Esophagus mucosa (tissue), 1 donor: ENCODE data around the gene UBASH3B. TPM values are rescaled to one million over a fixed set of nuclear protein-coding genes. Genes with fewer than 3 reads are reported as not detected.
"Not testable (repeated sequence)": the region's sequence is repeated elsewhere in the genome, so short reads cannot be mapped to it uniquely, and the experiment has no call there.

Source experiments
- ATAC-seq: fragments of 200-7000 bp; cut with Tn5 transposase; one replicate; pipeline ENCODE4 v1.9.1; 2020
- total RNA-seq: library from RNA; stranded (reverse); gene quantifications from one replicate; pipeline ENCODE4 v1.2.4, GENCODE V29; 2023
- donor health status: DM: yes; HTN: yes; CAD: no.

Gene UBASH3B
- total RNA-seq, 1 donor from 2014 or later = 13.9 TPM

DNA sequence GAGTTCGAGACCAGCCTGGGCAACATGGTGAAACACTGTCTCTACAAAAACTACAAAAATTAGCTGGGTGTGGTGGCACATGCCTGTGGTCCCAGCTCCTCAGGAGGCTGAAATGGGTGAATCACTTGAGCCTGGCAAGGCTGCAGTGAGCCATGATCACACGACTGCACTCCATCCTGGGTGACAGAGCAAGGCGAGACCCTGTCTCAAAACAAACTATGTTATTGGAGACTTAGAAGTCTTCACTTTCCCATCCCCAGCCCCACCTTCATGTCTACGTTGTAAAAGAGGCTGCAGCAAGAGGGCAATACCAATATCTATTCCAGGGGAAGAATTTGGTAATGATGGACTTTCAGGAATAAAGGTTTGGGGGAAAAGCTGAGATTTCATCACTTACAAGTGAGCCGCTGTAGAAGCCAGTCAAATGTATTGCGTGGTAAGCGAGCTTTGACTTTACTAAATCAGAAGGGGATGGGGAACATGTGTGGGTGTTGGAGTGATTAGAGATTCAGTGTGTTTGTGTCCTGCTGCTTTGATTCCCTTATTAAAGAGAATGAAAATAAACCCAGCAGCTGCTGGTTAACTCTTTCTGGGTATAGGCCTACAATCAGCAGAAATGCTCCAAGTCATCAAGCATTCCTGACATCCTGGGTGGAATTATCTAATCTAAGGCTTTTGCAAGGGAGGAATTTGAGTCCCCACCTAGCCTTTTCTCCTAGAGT, 53.7 kb downstream of the UBASH3B start:
- no peak for ATAC-seq

DNA sequence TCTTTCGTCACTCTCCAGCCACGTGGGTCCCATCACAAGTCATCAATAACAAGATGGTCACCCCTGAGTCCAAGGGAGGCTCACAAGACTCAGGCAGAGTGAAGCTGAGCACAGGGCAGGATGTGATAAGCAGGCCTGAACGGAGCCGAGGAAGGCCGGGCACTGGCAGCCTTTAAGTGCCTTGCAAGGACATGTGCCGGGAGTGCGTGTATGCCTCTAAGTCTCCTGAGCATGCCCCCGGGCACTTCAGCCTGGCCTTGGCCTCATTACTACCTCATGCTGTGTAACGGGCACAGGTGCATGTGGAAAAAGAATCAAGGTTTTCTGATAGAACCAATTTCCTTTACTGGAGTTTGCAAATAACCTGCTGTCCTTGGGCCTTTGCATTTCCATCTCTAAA, 55.8 kb downstream of the UBASH3B start:
- peak; percentile 51 for ATAC-seq

DNA sequence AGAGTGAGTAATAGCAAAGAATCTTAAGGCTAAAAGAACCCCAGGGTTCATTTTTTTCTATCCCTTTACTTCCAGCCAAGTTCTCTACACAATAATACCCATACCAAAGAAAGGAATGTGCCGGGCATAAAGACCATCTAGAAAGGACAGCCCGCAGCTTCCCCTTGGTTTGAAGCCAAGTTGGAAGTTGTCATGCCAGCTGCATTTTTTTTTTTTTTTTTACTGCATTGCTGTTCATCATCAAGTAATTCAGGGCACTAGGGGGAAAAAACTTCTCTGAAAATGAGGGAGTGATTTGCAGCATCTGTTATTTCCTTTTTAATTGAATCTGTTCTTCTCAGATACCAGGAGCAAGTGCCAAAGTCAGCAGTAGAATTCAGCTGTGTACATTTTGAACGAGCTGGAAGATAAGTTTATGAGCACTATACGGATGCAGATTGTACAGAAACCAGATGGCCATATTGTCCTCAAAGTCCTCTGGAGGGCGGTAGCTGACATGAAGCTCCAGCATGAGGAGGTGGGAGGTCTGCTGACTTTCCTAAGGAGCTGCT, 56.4 kb downstream of the UBASH3B start:
- no peak for ATAC-seq

DNA sequence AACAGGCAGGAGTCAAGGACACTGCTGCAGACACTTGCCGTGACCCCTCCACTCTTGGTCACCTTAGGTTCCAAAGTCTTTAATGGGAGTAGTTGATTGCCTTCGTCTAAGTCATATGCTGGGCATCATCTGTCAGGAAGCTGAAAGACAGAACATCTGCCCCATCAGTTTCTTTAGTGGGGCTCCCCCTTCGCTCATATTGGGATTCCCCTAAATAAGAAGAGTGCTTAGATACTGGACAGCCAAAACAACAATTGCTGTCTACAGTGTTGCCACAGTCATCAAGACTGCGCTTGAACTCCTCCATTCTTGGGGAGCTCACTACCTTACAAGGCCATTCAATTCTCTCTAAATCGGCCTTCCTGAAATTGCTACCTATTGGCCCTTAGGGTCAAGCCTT, 58.5 kb downstream of the UBASH3B start:
- ATAC-seq = no peak

DNA sequence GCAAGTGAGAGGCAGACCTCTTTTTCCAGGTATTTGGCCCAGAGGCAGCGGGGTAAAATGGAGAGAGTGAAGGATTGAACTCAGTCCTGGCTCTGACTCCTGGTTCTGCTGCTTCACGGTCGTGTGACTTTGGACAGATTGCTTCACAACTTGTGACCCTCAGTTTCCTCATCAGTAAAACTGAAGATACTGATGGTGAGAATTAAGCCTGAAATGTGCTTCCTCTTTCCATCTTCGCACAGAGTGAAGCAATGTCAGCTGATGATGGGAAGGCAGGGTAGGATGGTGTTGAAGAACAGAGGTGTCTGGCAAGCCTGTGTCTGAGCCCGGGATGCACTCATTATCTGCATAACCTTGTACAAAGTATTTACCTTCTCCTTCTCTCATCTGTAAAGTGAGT, 59.0 kb downstream of the UBASH3B start:
- no peak for ATAC-seq

DNA sequence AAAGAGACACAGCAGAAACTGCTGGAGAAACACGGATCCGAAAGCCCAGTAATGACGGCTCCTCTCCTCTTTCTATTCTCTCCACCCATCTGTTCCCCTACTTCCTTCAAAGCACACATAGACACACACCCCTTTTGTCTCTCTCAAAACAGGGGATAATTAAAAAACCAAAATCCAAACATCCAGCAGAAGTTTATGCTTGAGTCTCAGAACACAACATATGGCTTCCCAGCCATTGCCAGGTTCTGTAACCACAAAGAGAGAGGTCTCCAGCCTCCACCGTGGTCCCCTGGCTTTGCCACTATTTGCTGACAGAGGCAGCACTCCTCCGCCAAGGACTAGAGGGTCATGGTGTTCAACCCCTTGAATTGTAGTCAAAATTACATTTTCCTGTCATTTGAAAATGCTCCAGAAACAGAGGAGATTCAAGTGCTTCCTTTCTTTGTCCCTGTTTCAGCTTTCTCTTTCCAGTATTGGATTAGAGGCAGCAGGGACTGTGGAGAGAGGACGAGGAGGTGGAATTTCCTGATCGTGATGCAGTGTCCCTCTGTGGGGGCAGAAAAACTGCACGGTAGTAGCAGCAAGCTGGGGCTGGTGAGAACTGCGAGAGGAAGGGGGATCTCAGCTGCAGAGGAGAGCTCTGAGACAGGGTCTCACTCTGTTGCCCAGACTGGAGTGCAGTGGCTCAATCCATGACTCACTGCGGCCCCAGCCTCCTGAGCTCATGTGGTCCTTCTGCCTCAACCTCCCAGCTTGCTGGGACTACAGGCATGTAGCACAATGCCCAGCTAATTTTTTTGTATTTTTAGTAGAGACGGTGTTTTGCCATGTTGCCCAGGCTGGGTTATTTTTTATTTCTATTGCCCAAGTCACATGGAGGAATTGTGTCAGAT, 60.3 kb downstream of the UBASH3B start:
- ATAC-seq = no peak

DNA sequence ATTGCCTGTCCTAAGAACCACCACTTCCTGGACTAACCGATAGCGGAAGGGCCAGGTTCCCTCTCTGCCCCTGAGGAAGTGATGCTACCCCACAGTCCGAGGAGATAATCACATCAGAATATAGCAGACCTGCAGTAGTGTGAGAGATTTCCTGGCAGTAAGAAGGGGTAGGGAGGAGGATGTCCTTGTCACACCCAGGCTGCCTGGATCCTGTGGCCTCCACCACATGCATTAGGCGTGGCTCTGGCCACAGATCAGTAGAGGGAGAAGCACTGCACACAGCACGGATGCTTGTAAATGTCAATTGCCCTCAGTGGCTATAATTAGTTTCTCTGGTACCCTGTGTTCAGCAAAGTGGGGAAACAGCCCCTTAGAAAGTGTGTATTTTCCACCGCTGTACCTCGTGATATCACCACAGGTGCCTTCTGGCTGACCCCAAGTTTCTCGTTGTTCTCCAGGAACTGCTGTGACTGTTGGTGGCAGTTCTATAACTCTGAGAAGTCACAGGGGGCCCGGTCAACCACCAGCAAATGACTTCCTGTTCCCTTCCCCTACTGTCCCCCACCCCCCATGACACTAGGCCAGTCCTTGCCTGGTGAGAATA, 61.8 kb downstream of the UBASH3B start:
- ATAC-seq = peak; percentile 55

DNA sequence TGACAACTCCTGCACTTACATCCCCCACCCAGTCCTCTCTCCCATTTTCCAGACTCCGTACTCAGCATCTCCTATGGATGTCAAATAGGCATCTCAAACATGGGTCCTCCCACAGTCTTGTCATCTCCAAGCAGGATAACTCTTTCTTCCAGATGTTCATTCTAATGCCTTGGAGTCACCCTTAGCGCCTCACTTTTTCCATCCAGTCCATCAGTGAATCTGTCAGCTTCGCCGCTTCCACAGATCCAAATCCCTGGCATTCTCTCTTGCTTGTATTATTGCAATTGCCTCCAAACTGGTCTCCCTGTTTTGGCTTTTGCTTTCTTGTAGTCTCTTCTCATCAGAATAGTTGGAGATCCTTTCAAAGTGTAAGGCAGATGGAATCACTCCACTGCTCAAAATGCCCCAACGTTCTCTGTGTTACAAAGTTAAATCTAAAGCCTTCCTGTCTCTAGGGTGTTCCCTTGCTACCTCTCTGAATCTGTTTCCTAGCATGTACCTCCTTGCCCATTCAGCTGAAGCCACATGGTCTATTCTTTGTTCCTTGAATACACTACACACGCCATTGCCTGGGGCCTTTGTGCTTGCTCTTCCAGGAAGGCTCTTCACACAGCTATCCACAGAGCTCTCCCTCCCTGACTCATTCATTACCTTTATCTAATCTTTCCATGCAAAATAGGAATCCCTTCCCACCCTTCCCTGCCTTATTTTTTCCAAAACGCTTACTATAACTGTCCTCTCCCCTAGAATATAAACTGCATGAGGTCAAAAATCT, 64.8 kb downstream of the UBASH3B start:
- ATAC-seq = peak; percentile 86

DNA sequence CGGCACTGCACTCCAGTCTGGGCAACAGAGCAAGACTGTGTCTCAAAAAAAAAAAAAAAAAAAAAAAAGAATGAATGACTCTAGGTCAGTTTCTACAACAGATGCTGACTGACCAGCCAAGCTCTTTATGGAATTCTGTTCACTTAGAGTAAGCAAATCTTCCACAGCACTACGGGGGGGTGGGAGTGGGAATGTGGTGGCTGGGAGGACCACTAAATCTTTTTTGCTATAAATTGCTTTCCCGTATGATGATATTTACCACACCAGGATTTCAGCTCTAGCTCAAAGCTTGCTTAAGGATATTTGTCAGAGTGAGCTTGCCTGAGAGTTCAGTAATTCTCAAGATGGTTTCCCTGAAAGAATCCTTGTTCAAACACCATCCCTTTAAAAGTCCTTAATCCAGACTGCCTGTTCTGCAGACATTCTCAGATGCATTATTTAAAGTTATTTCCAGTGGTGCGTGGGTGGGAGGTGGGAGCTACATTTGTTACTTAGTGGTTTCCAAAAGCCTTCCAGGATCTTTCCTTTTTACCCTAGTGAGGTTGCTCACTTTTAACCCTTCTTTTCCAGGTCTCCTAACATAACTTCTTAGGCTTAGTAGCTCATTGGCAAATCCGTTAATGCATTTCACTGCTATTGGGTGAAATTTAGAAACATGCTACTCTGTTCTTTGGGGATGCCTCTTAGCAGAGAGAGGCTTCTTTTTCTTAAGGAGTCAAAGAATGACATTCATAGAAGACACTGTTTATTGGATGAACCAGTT, 65.9 kb downstream of the UBASH3B start:
- ATAC-seq = no peak

DNA sequence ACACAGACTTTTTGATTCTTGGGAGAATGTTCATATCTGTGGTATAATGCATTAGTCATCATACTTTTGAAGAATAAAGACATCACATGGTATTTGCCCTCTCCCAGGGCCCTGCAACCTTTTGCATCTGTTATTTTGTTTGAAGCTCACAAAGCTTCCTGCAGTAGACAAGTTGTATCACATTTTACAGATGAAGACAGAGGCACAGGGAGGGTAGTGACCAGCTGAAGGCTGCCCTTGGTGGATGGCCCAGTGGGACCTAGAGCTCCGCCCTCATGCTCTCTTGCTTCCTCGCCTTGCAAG, 66.4 kb downstream of the UBASH3B start:
- peak; percentile 65 for ATAC-seq

DNA sequence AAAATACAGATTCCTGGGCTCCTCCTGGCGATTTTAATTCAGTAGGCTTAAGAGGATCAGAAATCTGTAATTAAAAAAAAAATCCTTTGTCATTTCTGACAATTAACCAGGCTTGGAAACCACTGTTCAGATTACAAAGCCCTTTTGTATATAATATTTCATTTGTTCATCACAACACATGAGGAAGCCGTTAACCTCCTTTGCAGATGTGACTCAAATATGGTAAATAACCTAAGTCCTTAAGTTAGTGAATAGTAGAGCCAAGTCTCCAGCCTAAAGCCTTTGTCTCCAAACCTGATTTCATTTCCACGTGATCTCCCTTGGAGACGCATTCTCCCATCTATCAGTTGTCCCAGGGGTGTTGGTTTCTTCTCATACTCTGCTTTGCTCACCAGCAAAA, 67.6 kb downstream of the UBASH3B start:
- ATAC-seq = no peak

DNA sequence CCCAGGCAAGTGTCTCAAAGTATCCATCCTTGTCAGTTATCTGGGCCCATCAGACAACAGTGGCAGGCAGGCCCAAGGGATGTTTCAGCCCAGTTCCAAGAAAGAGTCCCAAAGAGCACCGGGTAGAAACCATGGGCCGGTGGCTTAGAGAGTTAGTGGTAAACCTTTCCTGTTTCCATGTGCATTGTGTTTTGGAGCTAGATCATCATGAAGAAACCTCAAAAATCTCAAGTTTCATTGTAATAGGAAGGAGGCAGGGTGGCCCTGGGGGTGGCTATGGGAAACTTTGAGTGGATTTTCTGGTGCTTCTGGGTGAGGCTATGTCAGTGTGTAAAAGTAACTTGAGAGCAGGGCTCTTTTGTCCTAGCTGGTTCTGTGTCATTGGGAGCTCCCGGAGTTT, 68.1 kb downstream of the UBASH3B start:
- no peak for ATAC-seq

DNA sequence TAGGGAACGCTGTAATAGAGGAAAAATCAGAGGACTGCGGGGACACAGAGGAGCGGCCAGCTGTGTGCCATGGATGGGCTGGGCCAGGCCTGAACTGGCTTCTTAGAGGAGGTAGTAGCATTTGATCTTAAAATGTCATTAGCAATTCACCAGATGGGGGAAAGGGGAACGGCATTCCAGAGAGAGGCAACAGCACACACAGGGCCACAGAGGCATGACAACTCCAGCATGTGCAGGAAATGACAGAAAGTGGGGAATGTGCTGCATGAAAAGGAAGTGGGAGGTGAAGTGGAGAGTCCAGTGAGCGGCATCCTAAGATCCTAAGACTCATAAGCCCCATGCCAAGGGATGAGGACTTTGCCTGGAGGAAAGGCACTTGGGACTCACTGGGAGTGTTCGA, 69.0 kb downstream of the UBASH3B start:
- ATAC-seq = no peak

DNA sequence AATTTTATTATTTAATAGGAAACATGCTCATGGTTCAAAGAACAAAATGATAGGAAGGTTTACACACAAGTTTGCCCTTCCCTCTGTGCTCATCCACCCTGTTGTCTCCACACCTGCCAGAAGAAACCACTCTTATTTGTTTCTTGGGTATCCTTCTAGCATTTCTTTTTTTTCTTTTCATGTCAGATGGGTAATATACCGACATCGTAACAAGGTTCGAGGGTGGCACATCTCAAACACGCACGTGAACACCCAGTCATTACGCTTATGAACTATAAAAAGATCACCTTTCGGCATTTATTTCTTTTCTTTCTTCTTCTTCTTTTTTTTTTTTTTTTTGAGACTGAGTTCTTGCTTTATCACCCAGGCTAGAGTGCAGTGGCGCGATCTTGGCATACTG, 70.5 kb downstream of the UBASH3B start:
- ATAC-seq = no peak

DNA sequence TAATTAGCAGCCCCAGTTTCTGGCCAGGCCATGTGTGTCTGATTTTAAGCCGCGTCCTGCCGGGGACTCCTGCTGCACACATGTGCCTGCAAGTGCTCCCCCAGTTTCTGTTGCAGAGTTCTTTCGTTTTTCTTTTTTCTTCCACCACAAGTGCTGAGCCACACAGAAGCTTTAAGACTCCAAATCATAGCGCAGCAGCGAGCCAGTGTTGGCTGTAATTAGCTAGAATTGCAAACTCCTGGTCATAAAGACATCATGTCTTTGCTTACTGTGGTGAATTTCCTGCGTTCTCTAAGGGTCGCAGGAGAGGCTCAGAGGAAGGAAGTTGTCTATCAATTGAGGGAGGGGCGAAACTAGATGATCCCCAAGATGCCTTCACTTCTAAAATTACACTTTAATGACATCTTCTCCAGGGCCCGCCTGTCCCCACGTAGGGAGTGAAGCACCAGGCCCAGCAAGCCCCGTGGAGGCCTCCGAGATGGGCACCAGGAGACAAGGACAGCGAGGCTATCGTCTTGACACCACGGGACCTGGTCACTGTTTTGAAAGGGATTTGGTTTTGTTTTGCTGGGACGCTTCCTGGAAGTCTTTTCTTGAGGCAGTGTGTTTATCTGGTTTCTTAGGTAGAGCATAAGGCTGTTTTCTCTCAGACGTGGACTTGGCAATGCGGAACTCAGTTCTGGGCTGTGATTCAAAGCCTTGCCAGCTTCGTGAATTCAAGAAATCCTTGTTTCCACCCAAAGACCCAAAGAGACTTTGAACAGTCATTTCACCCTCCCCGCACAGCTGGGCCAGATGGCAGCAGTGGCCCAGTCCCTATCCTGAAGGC, 71.8 kb downstream of the UBASH3B start:
- ATAC-seq = no peak

DNA sequence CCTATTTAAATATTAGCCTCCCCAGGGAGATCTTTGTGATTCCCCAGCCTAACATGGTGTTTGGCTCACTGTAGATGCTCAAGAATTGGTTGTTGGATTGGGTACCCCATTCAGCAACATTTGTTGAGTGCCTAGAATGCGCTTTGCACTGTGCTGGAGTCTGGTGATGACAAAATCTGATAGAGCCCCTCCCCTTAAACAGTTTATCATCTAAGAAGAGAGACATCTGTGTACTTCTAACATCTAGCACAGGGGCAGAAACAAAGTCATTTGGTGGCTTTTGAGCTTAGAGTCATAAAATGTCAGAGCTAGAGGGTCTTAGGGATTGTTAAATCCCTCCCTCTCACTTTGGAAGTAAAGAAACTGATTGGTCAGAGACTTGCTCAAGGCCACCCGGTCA, 73.0 kb downstream of the UBASH3B start:
- ATAC-seq = no peak

DNA sequence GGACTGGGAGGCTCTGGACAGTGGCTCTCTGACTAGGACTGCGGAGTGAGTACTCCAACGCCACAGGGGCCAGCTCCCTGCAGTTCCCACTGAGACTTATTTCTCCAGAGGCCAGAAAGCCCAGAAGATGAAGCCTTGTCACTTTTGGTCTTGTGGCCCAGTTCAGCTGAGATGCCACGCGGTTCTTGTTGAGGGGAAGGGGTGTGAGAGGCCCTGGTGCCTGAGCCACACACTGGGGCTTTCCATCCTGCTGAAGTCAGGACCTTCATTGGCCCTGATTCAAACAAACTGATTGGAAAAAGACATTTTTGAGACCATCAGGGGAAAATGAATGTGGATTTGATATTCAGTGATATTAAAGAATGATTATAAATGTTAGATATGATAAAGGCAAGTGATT, 73.6 kb downstream of the UBASH3B start:
- ATAC-seq = no peak

DNA sequence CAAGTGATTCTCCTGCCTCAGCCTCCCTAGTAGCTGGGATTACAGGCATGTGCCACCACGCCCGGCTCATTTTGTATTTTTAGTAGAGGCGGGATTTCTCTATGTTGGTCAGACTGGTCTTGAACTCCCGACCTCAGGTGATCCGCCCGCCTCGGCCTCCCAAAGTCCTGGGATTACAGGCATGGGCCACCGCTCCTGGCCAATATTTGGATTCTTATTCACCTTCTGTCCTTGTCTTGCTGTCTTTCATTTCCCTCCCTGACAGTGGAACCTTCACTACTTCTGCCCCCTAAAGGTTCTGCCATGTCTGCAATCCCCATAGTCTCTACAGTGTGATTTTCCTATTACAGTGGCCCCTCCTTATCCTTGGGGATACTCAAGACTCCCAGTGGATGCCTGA, 75.2 kb downstream of the UBASH3B start:
- not testable (repeated sequence) for ATAC-seq

DNA sequence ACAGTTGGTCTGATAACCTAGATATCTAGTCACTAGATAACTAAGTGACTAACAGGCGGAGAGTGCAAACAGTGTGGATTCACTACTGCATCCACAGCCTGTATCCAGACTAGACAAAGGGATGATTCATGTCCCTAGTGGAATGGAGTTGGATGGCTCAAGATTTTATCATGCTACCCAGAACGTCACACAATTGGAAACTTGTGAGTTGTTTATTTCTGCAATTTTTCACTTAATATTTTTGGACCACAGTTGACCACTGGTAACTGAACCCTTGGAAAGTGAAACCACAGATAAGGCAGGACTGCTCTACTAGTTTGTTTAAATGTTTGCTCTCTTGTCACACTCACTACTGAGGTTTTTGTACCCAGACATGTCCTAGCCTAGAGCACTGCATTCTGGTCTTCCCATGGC, 76.0 kb downstream of the UBASH3B start:
- no peak for ATAC-seq

DNA sequence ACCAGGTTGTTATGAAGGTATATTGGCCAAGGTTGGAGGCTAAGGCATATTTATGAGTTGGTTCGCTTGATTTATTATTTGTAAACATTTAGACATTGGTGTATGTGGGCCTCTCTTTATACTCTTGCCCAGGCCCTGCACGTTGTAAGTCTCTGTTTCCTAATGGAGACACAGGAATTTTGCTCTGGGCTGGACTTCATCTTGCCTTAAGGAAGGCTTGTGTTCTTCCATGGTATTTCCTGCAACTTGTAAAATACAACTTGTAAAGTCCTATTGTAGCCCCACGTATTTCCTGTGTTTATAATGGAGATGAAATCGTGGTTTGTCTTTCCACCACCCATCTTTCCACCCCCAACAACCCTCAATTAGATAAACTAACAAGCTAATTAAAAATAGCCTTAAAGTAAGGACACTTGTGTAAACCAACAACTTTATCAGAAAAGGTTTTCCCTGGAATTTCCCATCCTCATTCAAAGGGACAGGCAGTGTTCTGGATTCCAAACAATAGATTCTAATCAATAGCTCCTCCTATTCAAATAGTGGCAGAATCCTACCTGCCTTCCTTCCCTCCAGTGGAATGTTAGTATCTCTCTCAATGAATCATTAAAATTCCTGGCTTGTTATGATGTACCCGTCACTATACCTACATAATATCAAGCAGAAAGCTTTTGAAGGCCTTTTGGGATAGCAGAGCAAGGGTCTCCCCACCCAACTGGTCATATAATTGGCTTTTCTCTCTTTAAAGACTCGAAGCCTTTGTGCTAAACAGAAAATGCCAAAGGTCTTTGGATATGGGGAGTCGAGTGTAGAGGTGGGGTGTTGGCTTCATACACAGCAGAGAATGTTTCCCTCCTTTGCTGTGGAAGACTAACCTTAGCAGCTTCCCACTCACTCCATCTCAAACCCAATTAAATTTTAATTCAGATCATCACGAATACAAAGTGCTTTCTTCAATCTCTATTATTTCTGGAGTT, 77.1 kb downstream of the UBASH3B start:
- ATAC-seq = no peak
